Cortex of kidney (tissue), 1 donor: ENCODE measurements around the gene TSC1.
"Not testable (repeated sequence)": the region's sequence is repeated elsewhere in the genome, so short reads cannot be mapped to it uniquely, and the experiment has no call there.

Source experiments
- DNase-seq: peaks from one replicate; lab custom pipeline; 2025; lab: John Stamatoyannopoulos, UW

Gene TSC1

DNA sequence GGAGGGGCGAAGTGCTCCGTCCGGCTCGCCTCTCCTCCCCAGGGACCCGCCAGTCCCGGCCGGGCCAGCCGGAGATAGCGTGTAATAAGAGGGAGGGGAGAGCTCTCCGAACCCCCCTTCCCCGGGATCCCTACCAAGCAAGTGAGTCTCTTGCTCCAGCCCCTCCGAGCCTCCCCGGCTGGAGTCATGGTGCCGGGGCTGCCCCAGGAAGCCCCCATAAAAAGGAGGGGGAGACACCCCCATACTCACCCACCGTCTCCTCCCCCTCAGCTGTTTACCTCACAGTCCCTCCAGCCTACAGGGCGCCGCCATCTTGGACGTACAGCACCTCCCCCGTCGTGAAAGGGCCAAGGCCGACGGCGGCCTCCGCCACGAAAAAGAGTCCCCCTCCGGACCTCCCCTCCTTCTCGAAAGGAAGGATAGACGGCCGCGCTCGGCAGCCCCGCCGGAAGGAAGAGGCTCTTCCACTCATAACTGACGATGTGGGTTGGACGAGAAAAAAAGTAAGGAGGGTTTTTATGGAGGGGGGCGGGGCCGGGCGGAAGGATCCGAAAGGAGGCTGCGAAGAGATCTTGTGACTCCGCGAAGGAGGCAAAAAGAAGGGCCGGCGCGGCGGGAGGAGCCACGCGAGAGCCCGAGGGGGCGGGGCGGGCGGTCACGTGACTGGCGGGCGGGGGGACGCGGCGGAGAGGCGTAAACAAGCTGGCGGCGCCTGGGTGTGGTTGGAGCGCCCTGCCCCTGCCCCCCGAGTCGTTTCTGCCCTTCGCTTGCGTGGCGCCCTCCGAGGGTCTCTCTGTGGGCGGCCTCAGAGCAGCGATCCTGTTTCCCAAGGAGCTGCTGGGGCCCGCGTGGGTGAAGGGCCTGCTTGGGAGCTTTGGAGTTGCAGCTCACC is at the start of gene TSC1:
Gene TSC1, minus strand, starts transcription at position 323 of the 892 bp plus-strand sequence. CDS start 15,744 bp downstream, outside the sequence.
- no peak for DNase-seq

DNA sequence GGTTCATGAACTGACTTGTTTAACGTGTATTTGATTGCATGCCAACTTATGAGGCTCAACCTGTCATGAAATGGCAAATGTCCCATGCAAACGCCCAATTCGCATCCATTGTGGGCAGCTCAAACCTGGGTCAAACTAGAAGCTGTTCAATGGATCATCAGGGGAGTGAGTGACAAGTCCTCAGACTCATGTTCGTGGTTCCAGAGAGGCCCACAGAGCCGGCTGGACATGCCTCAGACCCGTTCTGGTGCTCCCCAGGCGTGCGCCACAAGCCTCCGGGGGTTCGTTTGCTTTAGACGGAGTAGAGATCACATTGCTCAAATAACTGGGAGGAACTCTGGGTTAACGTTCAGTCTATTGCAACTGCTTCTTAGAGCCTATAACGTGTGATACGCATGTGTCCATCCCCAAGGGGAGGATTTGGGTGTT is 49.1 kb upstream of the TSC1 start:
- DNase-seq: no peak

DNA sequence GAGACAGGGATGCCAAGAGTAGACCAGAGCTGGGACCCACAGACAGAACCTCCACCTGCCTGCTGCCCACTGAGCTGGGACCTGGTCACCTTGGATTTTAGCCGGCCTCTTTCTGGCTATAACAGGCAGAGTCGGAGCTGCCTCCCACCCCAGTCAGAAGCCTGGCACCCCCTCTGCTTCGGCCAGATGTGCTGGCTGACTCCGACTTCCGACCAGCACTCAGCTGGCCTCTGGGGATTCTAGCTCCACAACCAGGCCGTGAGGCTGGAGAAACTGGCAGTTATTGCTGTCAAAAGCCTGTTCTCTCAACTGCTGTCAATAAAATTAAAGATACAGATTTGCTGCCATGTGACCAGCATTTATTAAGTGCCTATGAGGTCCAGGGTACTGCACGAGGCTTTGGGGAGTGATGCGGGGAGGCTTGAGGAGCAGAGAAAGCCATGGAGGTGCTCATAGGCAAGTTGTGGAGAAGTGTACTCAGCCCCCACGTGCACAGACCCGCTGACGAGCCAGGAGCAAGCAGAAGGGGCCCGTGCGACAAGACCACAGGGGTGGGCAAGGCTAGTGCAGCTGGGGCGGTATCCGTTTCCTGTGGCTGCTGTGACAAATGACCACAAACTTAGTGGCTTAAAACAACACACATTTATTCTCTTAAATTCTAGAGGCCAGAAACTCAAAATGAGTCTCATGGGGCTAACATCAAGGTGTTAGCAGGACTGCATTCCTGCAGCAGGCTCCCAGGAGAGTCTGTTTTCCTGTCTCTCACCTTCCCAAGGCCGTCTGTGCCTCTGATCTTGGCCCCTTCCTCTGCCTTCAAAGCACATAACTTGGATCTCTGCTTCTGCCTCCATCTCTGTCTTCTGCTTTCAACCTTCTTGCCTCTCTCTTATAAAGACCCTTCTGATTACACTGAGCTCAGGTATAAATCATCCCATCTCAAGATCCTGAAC is 47.2 kb upstream of the TSC1 start:
- no peak for DNase-seq

DNA sequence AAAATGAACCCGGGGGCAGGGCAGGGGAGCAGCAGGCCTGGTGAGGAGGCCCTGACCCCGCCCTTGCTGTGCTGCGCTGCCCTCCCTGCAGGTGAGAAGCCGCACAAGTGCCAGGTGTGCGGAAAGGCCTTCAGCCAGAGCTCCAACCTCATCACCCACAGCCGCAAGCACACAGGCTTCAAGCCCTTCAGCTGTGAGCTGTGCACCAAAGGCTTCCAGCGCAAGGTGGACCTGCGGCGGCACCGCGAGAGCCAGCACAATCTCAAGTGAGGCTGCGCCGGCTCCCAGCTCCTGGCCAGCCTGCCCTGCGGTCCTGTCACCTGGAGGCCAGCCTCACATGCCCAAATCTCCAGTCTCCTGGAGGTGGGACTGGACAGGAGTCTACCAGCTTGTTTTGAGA is 46.4 kb upstream of the TSC1 start:
- no peak for DNase-seq

DNA sequence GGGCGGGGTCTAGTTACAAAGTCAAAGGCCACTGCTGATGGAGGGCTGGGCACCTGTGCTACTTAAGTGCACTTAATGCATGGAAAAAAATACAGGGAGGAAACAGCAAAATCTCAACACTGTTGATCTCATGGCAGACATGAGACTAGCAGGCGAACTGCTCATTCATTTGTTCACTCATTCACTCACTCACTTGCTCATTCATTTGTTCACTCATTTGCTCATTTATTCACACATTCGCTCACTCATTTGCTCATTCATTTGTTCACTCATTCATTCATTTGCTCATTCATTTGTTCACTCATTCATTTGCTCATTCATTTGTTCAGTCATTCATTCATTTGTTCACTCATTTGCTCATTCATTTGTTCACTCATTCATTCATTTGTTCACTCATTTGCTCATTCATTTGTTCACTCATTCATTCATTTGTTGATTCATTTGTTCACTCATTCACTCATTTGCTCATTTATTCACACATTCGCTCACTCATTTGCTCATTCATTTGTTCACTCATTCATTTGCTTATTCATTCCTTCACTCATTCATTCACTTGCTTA is 45.7 kb upstream of the TSC1 start:
- not testable (repeated sequence) for DNase-seq

DNA sequence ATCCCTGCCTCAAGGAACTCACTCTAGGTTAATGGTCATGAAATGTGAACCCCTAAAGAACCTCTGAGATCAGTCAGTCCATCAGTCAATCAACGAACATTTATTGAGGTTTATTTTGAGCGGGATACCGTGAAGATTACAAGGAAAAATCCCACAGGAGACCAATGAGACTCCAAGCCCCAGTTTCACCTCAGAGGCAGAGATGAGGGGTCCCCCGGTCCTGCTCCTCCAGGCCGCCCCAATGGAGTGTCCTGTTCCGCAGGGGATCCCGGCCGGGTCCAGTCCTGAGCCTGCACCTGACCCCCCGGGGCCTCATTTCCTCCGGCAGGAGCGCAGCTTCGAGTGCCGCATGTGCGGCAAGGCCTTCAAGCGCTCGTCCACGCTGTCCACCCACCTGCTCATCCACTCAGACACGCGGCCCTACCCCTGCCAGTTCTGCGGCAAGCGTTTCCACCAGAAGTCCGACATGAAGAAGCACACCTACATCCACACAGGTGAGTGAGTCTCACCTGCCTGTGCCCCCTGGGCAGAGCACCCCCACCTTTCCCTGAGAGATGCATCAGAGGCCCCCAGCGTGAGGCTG is 45.1 kb upstream of the TSC1 start:
- DNase-seq: no peak

DNA sequence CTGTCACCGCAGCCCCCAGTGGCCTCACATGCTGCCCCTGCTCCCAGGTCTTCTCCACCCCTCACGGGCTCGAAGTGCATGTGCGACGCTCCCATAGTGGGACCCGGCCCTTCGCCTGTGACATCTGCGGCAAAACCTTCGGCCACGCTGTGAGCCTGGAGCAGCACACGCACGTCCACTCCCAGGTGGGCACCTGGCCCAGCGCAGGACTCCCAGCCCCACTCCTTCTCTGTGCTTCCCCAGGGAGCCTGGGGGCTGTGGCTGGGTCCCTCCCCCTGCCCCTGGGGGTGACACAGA is 44.5 kb upstream of the TSC1 start:
- DNase-seq: no peak

- no peak for DNase-seq
Measured at GRCh38 chr9:132988244-132989013, 44.0 kb upstream of the TSC1 start.

DNA sequence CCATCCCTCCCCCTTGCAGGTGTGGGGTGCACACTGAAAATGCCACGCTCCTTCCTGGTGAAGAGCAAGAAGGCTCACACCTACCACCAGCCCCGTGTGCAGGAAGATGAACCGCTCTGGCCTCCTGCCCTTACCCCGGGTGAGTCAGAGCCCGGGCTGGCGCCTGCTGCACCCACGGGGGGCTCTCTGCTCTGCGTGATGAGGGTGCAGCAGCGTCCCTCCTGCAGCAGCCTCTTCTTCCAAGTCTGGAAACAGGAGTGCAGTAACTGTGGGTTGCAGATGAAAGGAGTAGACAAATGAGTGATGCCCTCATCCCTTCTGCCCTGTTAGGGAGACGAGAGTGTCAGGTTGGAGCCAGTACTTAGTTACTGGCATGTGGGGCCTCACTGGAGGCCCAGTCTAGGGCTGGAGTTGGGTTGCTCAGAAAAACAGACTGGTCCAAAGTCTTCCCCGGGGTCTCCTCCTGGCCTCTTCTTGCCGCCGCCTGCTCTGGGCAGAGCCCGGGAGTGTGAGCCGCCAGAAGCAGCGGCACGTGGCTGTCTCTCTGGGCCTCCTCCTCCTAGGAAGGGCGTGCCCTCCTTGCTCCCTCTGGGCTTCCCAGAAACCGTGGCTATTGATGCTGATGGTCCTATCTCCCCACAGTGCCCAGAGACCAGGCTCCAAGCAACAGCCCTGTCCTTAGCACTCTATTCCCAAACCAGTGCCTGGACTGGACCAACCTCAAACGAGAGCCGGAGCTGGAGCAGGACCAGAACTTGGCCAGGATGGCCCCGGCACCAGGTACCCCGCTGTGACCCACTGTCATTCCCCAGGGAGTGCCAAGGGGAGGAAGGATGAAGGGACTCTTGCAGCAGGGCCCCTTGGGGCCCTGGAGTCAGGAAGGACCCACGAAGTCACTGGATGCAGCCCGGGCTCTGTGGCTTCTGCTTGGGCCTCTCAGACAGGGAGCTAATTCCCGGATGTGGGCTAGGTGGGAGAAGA is 42.5 kb upstream of the TSC1 start:
- no peak for DNase-seq

DNA sequence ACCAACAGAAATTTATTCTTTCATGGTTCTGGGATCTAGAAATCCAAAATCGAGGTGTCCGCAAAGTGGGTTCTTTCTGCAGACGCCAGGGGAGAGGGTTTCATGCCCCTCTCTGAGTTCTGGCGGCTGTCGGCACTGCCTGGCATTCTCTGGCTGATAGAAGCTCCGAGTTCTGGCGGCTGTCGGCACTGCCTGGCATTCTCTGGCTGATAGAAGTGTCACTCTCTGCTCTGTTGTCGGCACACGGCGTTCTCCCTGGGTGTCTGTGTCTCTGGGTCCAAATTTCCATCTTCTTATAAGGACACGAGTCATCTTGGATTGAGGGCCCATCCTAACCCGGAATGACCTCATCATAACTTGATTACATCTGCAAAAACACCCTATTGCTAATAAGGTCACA is 41.7 kb upstream of the TSC1 start:
- DNase-seq: no peak

GRCh38 chr9:132985489-132985888 is 41.1 kb upstream of the TSC1 start:
- no peak for DNase-seq

- DNase-seq: no peak
Measured at GRCh38 chr9:132985071-132985350, 40.6 kb upstream of the TSC1 start.

DNA sequence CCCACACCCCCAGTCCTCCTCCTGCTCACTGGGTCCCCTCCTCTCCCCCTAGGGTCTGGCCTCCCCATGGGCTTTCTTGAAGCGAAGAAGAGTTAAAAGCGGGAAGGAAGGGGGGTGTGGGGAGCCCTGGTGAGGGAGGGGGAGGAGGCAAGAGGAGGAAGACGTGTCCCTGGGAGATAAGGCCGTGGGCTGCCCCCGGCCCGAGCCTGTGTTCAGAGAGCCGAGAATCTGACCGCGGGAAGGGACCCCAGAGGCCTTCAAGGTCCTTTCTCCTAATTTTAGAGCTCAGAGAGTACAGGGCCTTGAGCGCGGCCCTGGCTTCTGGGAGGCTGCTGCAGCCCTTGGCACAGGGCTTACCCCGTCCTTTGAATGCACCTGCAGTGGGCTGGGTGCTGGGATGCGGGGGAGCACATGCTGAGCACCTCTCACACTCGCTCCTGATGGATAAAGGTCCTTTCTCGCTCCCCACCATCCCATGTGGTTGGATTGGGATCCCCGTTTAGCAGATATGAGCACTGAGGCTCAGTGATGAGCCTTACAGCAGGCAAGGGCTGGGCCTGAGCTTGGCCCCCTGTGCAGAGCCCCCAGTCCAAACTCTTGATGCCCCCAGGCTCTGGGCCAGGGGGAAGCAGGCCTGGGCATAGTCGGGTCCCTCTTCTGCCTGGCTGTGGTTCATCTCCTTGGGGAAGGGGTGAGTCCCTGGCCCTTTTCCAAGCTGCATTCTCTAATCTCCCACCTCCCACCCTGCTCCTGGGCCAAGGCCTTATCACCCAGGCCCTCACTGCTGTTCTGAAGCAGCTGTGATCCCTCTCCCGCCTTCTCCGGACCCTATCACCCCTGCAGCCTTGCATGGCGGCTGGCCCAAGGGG is 40.0 kb upstream of the TSC1 start:
- no peak for DNase-seq

- DNase-seq: no peak
Measured at GRCh38 chr9:132983491-132984201, 39.2 kb upstream of the TSC1 start.

DNA sequence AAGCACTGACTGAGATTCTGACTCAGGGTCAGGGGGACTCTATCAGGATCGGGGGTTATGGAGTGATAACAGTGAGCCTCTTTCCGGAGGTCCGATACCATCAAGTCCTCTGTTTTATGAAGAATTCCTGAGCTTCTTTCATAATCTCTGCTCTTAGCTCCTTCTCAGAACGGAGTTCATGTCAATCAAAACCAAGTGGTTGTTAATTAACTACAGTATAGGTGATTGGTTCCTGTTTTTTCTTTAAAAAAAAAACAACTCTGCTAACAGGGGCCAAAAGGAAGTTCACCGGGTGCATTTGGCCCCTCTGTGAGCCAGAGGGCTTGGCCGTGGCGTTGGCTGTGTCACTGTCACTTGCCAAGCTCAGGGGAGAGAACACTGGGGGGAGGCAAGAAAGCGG is 38.0 kb upstream of the TSC1 start:
- no peak for DNase-seq

GRCh38 chr9:132980157-132980556 is 35.7 kb upstream of the TSC1 start:
- no peak for DNase-seq

GRCh38 chr9:132978451-132979131 is 34.2 kb upstream of the TSC1 start, which contains the start of gene GFI1B:
GFI1B (plus strand) TSS chr9:132978694; CDS start chr9:132986679, 7,985 bp downstream.
- no peak for DNase-seq

DNA sequence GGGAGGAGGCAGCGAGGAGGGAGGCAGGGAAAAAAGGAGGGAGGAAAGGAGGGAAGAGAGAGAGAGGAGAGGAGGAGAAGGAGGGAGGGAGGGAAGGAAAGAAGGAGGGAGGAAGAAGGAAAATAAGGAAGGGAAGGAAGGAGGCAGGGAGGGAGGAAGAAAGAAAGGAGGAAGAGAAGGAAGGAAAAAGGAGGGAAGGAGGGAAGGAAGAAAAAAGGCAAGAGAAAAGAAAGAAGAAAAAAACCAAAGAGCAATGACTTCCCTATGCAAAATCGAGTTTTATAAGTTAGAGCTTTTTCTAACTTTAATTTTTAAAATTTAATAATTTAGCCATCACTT is 33.7 kb upstream of the TSC1 start:
- no peak for DNase-seq
